GM12878 (cell line): Measurements from ENCODE around the gene OLFM2. TPM values are rescaled to one million over a fixed set of nuclear protein-coding genes. Genes with fewer than 3 reads are reported as not detected.
A peak's percentile ranks its signal among the peaks of the same experiment; 100 is the strongest.

Experiments used
- BHLHE40 ChIP-seq, 2 experiments: fragments of 450-650 bp in 1 of 2; IDR thresholded peaks; 2 replicates each; pipeline ENCODE4 v1.6.1; 2011 to 2017; ENCODE audit warnings: low read depth in 2 of 2, borderline replicate concordance in 1 of 2, improper control_type of control experiment in 1 of 2, low read length in 1 of 2, mild to moderate bottlenecking in 1 of 2
- CBX5 ChIP-seq: sonication (generic); IDR thresholded peaks from 2 replicates; pipeline ENCODE4 v1.6.1; 2016; ENCODE audit warnings: low read depth, moderate library complexity, mild to moderate bottlenecking, inconsistent platforms
- CHD2 ChIP-seq: IDR thresholded peaks from 2 replicates; pipeline ENCODE4 v1.6.1; 2011; ENCODE audit warnings: low read depth, low read length, improper control_type of control experiment, borderline replicate concordance
- EGR1 ChIP-seq, 2 experiments: IDR thresholded peaks; 1 replicate in 1 of 2; 2 replicates in 1 of 2; pipeline ENCODE4 v1.6.1; 2011 to 2012; ENCODE audit warnings: low read depth in 2 of 2, low read length in 2 of 2, borderline replicate concordance in 1 of 2, mild to moderate bottlenecking in 1 of 2, moderate library complexity in 1 of 2
- EP300 ChIP-seq, 2 experiments: fragments of 150-350 bp in 1 of 2; IDR thresholded peaks; 2 replicates each; pipeline ENCODE4 v1.6.1; 2011 to 2012; ENCODE audit warnings: low read depth in 2 of 2, low read length in 2 of 2, borderline replicate concordance in 1 of 2, improper control_type of control experiment in 1 of 2, inconsistent platforms in 1 of 2; ENCODE audit not compliant: control insufficient read depth in 1 of 2
- HDGF ChIP-seq: fragments of 450-650 bp; IDR thresholded peaks from 2 replicates; pipeline ENCODE4 v1.6.1; 2016; ENCODE audit warnings: antibody characterized with exemption
- KDM1A ChIP-seq: fragments of 200-600 bp; sonication (generic); IDR thresholded peaks from 2 replicates; pipeline ENCODE4 v1.6.1; 2016; ENCODE audit warnings: borderline replicate concordance
- LARP7 ChIP-seq: fragments of 450-650 bp; IDR thresholded peaks from 2 replicates; pipeline ENCODE4 v1.6.1; 2017; ENCODE audit warnings: mild to moderate bottlenecking
- MTA3 ChIP-seq: IDR thresholded peaks from 2 replicates; pipeline ENCODE4 v1.6.1; 2012; ENCODE audit warnings: low read length, inconsistent platforms, borderline replicate concordance
- MYB ChIP-seq: fragments of 150-350 bp; IDR thresholded peaks from 2 replicates; pipeline ENCODE4 v1.6.1; 2014; ENCODE audit warnings: mild to moderate bottlenecking, low read depth, low read length, borderline replicate concordance
- NFYA ChIP-seq: IDR thresholded peaks from 2 replicates; pipeline ENCODE4 v1.6.1; 2011; ENCODE audit warnings: low read depth, mild to moderate bottlenecking, low read length, improper control_type of control experiment, borderline replicate concordance
- NFYB ChIP-seq: IDR thresholded peaks from 2 replicates; pipeline ENCODE4 v1.6.1; 2011; ENCODE audit warnings: low read depth, mild to moderate bottlenecking, low read length, improper control_type of control experiment, moderate library complexity; ENCODE audit not compliant: insufficient read depth
- RCOR1 ChIP-seq: conservative IDR thresholded peaks from 2 replicates; pipeline ENCODE4 v1.6.1; 2012; ENCODE audit warnings: low read depth, low read length, improper control_type of control experiment
- SIX5 ChIP-seq: IDR thresholded peaks from 2 replicates; pipeline ENCODE4 v1.6.1; 2011; ENCODE audit warnings: mild to moderate bottlenecking, low read depth, low read length, moderate library complexity; ENCODE audit not compliant: severe bottlenecking
- SMAD5 ChIP-seq: IDR thresholded peaks from 2 replicates; pipeline ENCODE4 v1.6.1; 2016; ENCODE audit warnings: antibody characterized with exemption, low read depth
- STAT1 ChIP-seq: fragments of 450-650 bp; conservative IDR thresholded peaks from 2 replicates; pipeline ENCODE4 v1.6.1; 2014; ENCODE audit warnings: antibody characterized with exemption, mild to moderate bottlenecking
- TBL1XR1 ChIP-seq: IDR thresholded peaks from 2 replicates; pipeline ENCODE4 v1.6.1; 2012; ENCODE audit warnings: low read depth, low read length, improper control_type of control experiment
- ZSCAN29 ChIP-seq: fragments of 450-650 bp; IDR thresholded peaks from 2 replicates; pipeline ENCODE4 v1.6.1; 2017; ENCODE audit warnings: mild to moderate bottlenecking, moderate library complexity
- polyA plus RNA-seq, 11 experiments: library from polyadenylated mRNA; depleted of rRNA in 4 of 11; unstranded in 6 of 11; stranded (reverse) in 5 of 11; fragments of >200 nt; fragmentation: Nextera tagmentation in 4 of 11; fragmentation: Illumina TruSeq in 1 of 11; extraction: Ambion mirVana in 4 of 11; extraction: Trizol in 1 of 11; gene quantifications; 1 replicate in 1 of 11; 2 replicates in 10 of 11; pipeline versions ENCODE4 v1.2.1 to v1.2.3, GENCODE V29; 2011 to 2016; ENCODE audit warnings: inconsistent platforms in 2 of 11, missing spikeins in 2 of 11, low read depth in 1 of 11
- total RNA-seq, 4 experiments: library from RNA; depleted of rRNA in 3 of 4; stranded (reverse); fragments of >200 nt in 3 of 4; fragmentation: Illumina TruSeq in 1 of 4; extraction: Trizol in 1 of 4; gene quantifications; 2 replicates each; pipeline versions ENCODE4 v1.2.1 to v1.2.3, GENCODE V29; 2013 to 2021
- TF ChIP-seq, protein P1 (sequence below): fragments of 450-650 bp; IDR thresholded peaks from 2 replicates; pipeline ENCODE4 v1.6.1; 2017; ENCODE audit warnings: low read depth, mild to moderate bottlenecking, moderate library complexity

Gene OLFM2
- total and polyA plus RNA-seq, 10 of the 15 experiments (the other 5 are each of a cell fraction or from before 2014, with no cell fraction given), result 0.07 to 3.5 (median 0.27) TPM; not detected in 5

DNA sequence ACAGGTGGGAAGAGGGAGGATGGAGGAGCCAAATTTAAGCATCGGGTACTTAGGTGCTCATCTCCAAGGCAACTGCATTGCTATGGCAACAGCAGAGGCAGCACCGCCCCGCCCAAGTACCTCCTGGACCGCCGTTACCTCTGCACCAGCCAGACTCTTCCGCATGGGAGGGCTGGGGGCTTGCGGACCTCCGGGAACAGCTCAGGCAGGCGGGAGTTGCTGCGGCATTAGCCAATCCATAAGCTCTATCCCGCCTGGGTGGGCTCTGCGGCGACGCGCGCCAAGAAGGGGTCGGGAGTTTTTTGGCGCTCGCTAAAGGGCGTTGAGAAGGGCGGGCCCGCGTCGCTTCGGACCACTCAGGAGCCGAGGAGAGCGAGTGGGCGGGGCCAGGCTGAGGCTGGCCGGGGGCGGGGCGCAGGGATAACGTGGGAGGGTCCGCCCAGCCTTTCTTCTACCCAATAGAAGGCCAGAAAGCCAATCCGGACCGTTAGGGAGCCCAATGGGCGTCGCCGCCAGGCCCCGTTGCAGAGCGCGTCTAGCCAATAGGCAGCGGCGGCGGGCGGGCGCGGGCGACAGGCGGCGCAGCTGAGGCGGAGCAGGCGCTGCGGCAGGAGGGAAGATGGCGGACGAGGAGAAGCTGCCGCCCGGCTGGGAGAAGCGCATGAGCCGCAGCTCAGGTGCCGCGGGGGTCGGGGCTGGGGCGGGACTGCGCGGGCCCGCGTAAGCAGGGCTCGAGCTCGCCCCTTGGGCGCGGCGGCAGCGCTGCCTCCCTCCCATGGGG, 101.4 kb downstream of the OLFM2 start, which contains the start of gene PIN1 (continued):
- TF ChIP-seq, protein P1, sequence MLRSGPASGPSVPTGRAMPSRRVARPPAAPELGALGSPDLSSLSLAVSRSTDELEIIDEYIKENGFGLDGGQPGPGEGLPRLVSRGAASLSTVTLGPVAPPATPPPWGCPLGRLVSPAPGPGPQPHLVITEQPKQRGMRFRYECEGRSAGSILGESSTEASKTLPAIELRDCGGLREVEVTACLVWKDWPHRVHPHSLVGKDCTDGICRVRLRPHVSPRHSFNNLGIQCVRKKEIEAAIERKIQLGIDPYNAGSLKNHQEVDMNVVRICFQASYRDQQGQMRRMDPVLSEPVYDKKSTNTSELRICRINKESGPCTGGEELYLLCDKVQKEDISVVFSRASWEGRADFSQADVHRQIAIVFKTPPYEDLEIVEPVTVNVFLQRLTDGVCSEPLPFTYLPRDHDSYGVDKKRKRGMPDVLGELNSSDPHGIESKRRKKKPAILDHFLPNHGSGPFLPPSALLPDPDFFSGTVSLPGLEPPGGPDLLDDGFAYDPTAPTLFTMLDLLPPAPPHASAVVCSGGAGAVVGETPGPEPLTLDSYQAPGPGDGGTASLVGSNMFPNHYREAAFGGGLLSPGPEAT, result no peak
- TF ChIP-seq MTA3, result no peak
- no peak; the same call in 1 of the 2 replicates for TF ChIP-seq MYB
- peak; percentile 90 for TF ChIP-seq NFYB
- TF ChIP-seq TBL1XR1, result no peak
- TF ChIP-seq STAT1, result 0 out of 2 replicates have a peak, but pooled peaks have one; percentile 19
- TF ChIP-seq SIX5, result peak; percentile 6
- TF ChIP-seq LARP7, result peak; percentile 91
- TF ChIP-seq RCOR1, result peak; percentile 87; the same call in 1 of the 2 replicates
- TF ChIP-seq NFYA, result no peak
- no peak for TF ChIP-seq ZSCAN29
- peak in 1 of 2 experiments; percentile 48; a peak in 2 of 4 replicates for TF ChIP-seq BHLHE40 (IDR thresholded peaks at IDR 0.05; ENCODE audit: borderline replicate concordance in 1 of 2, low read depth in 2 of 2, low read length in 1 of 2)
- peak; percentile 23 to 64; a peak in 2 of 3 replicates for TF ChIP-seq EGR1 (IDR thresholded peaks at IDR 0.05; ENCODE audit: borderline replicate concordance in 1 of 2, low read depth in 2 of 2, low read length in 2 of 2)
- no peak for TF ChIP-seq EP300 (IDR thresholded peaks at IDR 0.05; ENCODE audit: borderline replicate concordance in 1 of 2, control insufficient read depth in 1 of 2, low read depth in 2 of 2, low read length in 2 of 2)
- TF ChIP-seq HDGF, result peak; percentile 94
- no peak; the same call in 1 of the 2 replicates for TF ChIP-seq KDM1A
- 0 out of 2 replicates have a peak, but pooled peaks have one; percentile 54 for TF ChIP-seq SMAD5
- TF ChIP-seq CBX5, result no peak
- peak; percentile 94 for TF ChIP-seq CHD2
